GM23338 (cell line): ENCODE results near the gene PRMT5.

ENCODE experiments used
- CREB1 ChIP-seq: fragments of 250-450 bp; sonication (Bioruptor Pico); IDR thresholded peaks from 2 replicates; pipeline ENCODE4 v1.5.0; 2020; ENCODE audit warnings: low read depth, mild to moderate bottlenecking, moderate library complexity
- CTCF ChIP-seq, 2 experiments: fragments of 200-600 bp in 1 of 2; sonication (generic) in 1 of 2; conservative IDR thresholded peaks; 2 replicates each; pipeline versions ENCODE4 v1.5.1 to v1.6.1; 2016 to 2017; ENCODE audit warnings: antibody characterized with exemption in 2 of 2, low read depth in 2 of 2, mild to moderate bottlenecking in 2 of 2, moderate library complexity in 1 of 2
- EZH2 ChIP-seq: fragments of 200-600 bp; sonication (generic); IDR thresholded peaks from one replicate; pipeline ENCODE4 v1.8.0; 2017; ENCODE audit warnings: antibody characterized with exemption, mild to moderate bottlenecking, low read depth; ENCODE audit not compliant: unreplicated experiment
- EZH2phosphoT487 ChIP-seq: fragments of 200-600 bp; sonication (generic); IDR thresholded peaks from one replicate; pipeline ENCODE4 v1.8.1; 2018; ENCODE audit warnings: antibody characterized with exemption; ENCODE audit not compliant: unreplicated experiment
- JUNB ChIP-seq: IDR thresholded peaks from one replicate; pipeline ENCODE4 v1.6.1; 2016; ENCODE audit warnings: antibody characterized with exemption; ENCODE audit not compliant: unreplicated experiment
- POLR2AphosphoS5 ChIP-seq: IDR thresholded peaks from 2 replicates; pipeline ENCODE4 v1.6.1; 2016; ENCODE audit warnings: antibody characterized with exemption, low read depth
- REST ChIP-seq: IDR thresholded peaks from one replicate; pipeline ENCODE4 v1.6.1; 2018; ENCODE audit warnings: antibody characterized with exemption; ENCODE audit not compliant: unreplicated experiment

- TF ChIP-seq CTCF (conservative IDR thresholded peaks at IDR 0.05; ENCODE audit: low read depth in 2 of 2) (no peak), EZH2 (no peak), POLR2AphosphoS5 (no peak), EZH2phosphoT487 (no peak), REST (no peak), JUNB (no peak), CREB1 (CRISPR knock-in tag) (no peak)
Measured at GRCh38 chr14:22907429-22907828, 21.7 kb downstream of the PRMT5 start.
